GM19239 (cell line): ENCODE measurements around the gene PML.
A peak's percentile ranks its signal among the peaks of the same experiment; 100 is the strongest.

Source experiments
- DNase-seq: peaks from one replicate; pipeline ENCODE4 v3.0.0; 2011; ENCODE audit warnings: low spot score; ENCODE audit not compliant: insufficient read length
- FAIRE-seq: peaks from 2 replicates; lab custom pipeline; 2011; peaks lifted over from hg19 to GRCh38; lab: Jason Lieb, UNC

The PML gene

GRCh38 chr15:73984208-73984979, 10.1 kb upstream of the PML start:
- DNase-seq (no peak), FAIRE-seq (no peak)

GRCh38 chr15:73985101-73985873, 9.2 kb upstream of the PML start:
- no peak for FAIRE-seq
- no peak for DNase-seq

GRCh38 chr15:73986055-73986775, 8.3 kb upstream of the PML start:
- no peak for FAIRE-seq
- DNase-seq: no peak

GRCh38 chr15:73986776-73987056, 7.8 kb upstream of the PML start:
- DNase-seq: no peak
- no peak for FAIRE-seq

- no peak for DNase-seq
Observed at GRCh38 chr15:73987250-73987649, 7.3 kb upstream of the PML start.

GRCh38 chr15:73987681-73988444, 6.7 kb upstream of the PML start:
- DNase-seq (no peak), FAIRE-seq (no peak)

More at GRCh38 chr15:73987250-73987649, 7.3 kb upstream of the PML start:
- FAIRE-seq: no peak

GRCh38 chr15:73988445-73988969, 6.0 kb upstream of the PML start:
- DNase-seq: no peak
- FAIRE-seq: no peak

- no peak for DNase-seq
- FAIRE-seq: no peak
Observed at GRCh38 chr15:73989001-73989798, 5.3 kb upstream of the PML start.

GRCh38 chr15:73990250-73991005, 4.1 kb upstream of the PML start:
- FAIRE-seq (no peak), DNase-seq (no peak)

GRCh38 chr15:73991260-73991659, 3.3 kb upstream of the PML start:
- DNase-seq (no peak), FAIRE-seq (no peak)

- FAIRE-seq: peak; percentile 77
- peak; percentile 89 for DNase-seq
Observed at GRCh38 chr15:73991726-73992593, 2.6 kb upstream of the PML start, which contains the start of gene STOML1. Gene STOML1 (minus strand): TSS chr15:73992295. CDS start chr15:73992223, 72 bp downstream.

GRCh38 chr15:73992594-73992898, 2.0 kb upstream of the PML start:
- DNase-seq (no peak), FAIRE-seq (no peak)

- FAIRE-seq (no peak), DNase-seq (no peak)
Observed at GRCh38 chr15:73993211-73993994, 1.1 kb upstream of the PML start.

GRCh38 chr15:73994912-73995622, 551 bp downstream of the PML start:
- FAIRE-seq (peak; percentile 35), DNase-seq (no peak)

GRCh38 chr15:73996267-73996666, 1.8 kb downstream of the PML start:
- FAIRE-seq: no peak
- DNase-seq: no peak

GRCh38 chr15:73996939-73997338, 2.4 kb downstream of the PML start:
- FAIRE-seq (no peak), DNase-seq (peak; percentile 52)
